Islet of Langerhans (tissue), 1 donor: ENCODE results near the gene CACNA1D.
"Not testable (repeated sequence)": the region's sequence is repeated elsewhere in the genome, so short reads cannot be mapped to it uniquely, and the experiment has no call there.

Experiments
- FAIRE-seq: peaks from one replicate; lab custom pipeline; 2011; peaks lifted over from hg19 to GRCh38; lab: Jason Lieb, UNC

CACNA1D gene

GRCh38 chr3:53616971-53617892 is 122.8 kb downstream of the CACNA1D start:
- FAIRE-seq, result peak; percentile 79

DNA sequence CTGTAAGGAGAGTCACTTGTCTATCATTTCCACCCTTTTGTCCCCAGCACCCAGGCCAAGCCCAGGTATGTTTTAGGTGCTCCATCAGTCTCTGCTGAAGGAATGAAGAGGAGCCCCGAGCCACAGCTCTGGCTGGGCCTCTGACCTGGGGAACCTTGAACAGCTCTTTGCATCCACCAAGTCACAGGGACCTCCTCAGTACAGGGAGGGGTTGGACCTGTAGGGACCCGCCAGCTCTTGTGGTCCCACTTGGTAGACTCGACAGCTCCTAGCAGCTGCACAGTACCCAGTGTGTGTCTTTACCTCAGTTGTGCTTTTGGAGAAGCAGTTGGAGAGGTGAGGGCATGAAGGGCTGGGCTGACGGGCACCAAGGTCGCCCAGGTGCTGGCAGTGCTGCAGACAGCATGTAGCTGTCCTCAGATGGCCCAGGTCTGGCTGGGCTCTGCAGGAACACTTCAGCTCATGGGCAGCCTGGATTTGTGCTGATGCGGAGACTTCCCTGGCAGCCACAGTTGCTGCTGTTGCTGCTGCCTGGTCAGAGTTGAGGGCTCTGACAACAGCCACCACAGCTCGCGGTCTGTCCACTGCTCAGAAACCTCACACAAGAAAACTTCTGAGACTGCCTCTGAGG is 123.6 kb downstream of the CACNA1D start:
- FAIRE-seq, result no peak

GRCh38 chr3:53618524-53618906 is 124.1 kb downstream of the CACNA1D start:
- no peak for FAIRE-seq

- peak; percentile 66 for FAIRE-seq
These were observed 124.5 kb downstream of the CACNA1D start for GRCh38 chr3:53618936-53619335.

- peak; percentile 43 for FAIRE-seq
These were observed 129.8 kb downstream of the CACNA1D start for GRCh38 chr3:53624061-53624857.

GRCh38 chr3:53626876-53627275 is 132.5 kb downstream of the CACNA1D start:
- no peak for FAIRE-seq

GRCh38 chr3:53628536-53629401 is 134.4 kb downstream of the CACNA1D start:
- no peak for FAIRE-seq

GRCh38 chr3:53629402-53629723 is 135.0 kb downstream of the CACNA1D start:
- FAIRE-seq, result no peak

DNA sequence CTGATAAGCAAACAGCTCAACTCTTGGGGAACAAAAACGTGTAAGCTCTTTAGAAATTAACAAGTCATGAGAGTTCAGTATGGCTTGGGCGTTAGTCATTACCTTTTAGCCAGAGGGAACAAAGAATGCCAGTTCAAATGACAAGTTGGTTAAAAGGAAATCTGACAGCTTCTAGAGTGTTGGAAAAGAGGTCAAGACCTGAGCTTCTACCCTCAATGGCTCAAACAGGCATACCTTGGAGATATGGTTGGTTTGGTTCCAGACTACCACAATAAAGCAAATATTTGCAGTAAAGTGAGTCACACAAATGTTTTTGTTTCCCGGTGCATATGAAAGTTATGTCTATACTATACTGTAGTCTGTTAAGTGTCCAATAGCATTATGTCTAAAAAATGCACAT is 136.1 kb downstream of the CACNA1D start:
- FAIRE-seq, result peak; percentile 5

GRCh38 chr3:53633197-53633787 is 138.9 kb downstream of the CACNA1D start:
- FAIRE-seq, result peak; percentile 60

- no peak for FAIRE-seq
These were observed 140.6 kb downstream of the CACNA1D start for GRCh38 chr3:53635041-53635440.

GRCh38 chr3:53638806-53639205 is 144.4 kb downstream of the CACNA1D start:
- FAIRE-seq, result not testable (repeated sequence)

DNA sequence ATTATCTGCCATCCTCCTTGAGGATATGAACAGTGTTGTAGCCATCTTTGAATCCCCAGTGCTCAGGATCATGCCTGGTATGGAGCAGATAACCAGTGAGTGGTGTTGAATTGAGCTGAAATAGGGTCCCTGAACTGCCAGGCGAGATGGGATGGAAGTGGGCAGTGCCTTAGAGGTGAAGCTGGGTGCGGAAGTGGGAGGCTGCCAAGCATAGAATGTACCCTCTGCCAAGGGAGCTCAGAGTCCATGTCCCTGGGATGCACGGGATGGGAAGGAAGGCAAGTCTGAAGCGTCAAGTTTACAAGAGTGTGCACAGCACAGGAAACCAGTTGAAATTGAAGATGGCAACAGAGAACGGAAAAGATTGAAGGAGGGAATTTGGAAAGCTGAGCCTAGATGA is 147.0 kb downstream of the CACNA1D start:
- no peak for FAIRE-seq

DNA sequence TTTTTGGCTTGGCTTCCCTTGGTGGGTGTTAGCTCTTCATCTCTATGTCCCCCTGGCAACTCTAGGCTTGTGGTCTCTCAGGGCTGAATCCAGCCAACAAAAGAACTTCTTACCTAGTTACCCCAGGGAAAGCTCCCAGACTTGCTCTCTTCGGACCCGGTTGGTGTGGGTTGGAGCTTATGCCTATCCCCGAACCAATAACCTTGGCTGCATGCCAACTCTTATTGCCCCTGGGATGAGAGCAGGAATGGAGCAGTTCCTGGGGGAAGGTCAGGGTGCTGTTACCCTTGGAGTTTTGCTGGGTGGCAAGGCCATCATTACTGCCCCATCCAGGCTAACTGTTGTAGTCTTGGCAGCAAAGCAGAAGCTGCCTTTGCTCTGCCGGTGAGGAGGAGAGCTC is 147.8 kb downstream of the CACNA1D start:
- FAIRE-seq, result no peak

DNA sequence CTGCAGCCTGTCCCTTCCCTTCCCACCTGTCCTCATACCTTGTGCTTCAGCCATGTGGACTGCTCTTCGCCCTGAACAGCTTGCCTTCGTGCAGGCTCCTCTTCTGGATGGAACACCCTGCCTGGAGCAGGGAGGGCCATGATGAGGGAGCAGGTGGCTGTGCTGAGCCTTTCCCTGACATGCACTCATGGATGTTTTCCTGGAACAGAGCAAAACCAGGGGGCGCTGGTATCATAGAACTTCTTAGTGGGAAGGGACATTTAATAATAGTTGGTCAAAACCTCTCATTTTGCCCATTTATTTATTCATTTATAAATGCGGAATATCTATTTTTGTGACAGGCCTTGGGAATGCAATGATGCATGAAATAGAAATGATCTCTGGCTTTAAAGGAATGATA is 149.3 kb downstream of the CACNA1D start:
- no peak for FAIRE-seq

DNA sequence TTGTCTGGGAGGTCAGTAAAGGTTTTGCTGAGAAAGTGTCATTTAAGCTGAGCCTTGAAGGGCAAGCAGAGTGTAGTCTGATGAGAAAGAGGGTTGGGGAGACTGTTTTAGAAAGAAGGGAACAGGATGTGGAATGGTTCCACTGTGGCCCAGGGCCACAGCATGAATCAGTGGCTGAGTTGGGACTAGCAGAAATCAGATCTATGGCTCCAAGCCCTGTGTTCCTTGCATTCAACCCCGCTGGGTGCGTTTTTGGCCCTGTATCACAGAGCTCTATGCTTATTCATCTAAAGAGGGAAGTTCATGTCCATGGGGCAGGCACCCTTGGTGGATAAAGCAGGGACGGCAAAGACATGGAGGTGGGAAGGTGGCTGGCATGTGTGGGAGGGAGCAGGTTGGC is 151.3 kb downstream of the CACNA1D start:
- FAIRE-seq, result no peak

DNA sequence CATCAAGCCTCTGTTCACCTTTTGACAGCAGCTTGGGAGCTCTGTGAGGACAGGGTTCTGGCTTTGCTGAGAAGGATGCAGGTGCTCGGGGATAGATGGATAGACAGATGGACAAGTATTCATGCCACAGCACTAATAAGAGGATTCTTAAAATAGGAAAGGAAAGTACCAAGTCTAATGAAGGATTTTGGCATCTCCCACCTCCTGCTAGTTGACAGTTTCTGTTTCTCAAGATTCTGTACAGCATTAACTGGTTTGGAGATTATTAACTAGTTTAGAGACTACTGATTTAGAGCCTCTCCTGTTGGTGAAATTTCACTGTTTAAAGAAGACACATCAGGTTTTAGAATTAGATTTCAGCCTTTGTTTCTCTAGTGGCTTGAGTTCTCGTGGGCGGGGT is 152.3 kb downstream of the CACNA1D start:
- no peak for FAIRE-seq

- no peak for FAIRE-seq
These were observed 155.4 kb downstream of the CACNA1D start for GRCh38 chr3:53649816-53650215.

- FAIRE-seq, result no peak
These were observed 156.0 kb downstream of the CACNA1D start for GRCh38 chr3:53650424-53650823.

- FAIRE-seq, result peak; percentile 74
These were observed 156.7 kb downstream of the CACNA1D start for GRCh38 chr3:53650928-53651661.

DNA sequence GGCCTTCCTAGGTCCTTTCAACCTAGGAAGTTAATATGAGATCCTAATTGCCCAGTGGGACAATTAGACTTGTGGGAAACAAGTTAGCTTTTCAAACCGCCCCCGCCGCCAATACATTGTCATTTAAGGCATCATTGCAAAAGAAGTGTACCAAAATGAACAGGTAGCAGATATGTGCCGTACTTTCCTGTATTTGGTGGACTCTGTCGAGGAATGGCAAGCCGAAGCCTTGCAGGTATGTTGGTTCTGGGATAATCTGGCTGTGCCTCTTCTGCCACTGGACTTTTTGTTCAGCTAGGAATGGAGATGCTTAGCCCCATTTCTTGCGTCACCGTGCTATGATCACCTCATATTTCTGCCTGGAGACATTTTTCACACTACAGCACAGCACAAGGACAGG is 157.5 kb downstream of the CACNA1D start:
- no peak for FAIRE-seq
